B cell (primary cell): ENCODE results near the gene PIGR.

Experiments
- CTCF ChIP-seq: fragments of 200-600 bp; IDR thresholded peaks from one replicate; pipeline ENCODE4 v1.8.0; 2022; ENCODE audit warnings: antibody characterized with exemption, mild to moderate bottlenecking
- EZH2 ChIP-seq: IDR thresholded peaks from 2 replicates; pipeline ENCODE4 v1.6.1; 2012; ENCODE audit warnings: borderline replicate concordance, low read depth, mild to moderate bottlenecking, moderate library complexity, low read length; ENCODE audit not compliant: insufficient read depth, poor library complexity, severe bottlenecking

GRCh38 chr1:206918076-206918475 is 28.2 kb downstream of the PIGR start:
- TF ChIP-seq CTCF: no peak
- no peak for TF ChIP-seq EZH2
